GM19035 (cell line): ENCODE data around the gene SPTAN1.
"Not testable (repeated sequence)": the region's sequence is repeated elsewhere in the genome, so short reads cannot be mapped to it uniquely, and the experiment has no call there.

Source experiments
- ATAC-seq: cut with Tn5 transposase; IDR thresholded peaks from one replicate; pipeline ENCODE4 v1.9.1; 2021; ENCODE audit not compliant: unreplicated experiment

The SPTAN1 gene

GRCh38 chr9:128656416-128657343 lies 104.3 kb downstream of the SPTAN1 start, which contains the start of gene DYNC2I2:
Gene DYNC2I2, minus strand, starts transcription at chr9:128656847. Its CDS starts 121 bp downstream, at chr9:128656726.
- peak; percentile 73 for ATAC-seq

- no peak for ATAC-seq
These were observed 104.9 kb downstream of the SPTAN1 start for GRCh38 chr9:128657344-128657704.

GRCh38 chr9:128657796-128658195 lies 105.4 kb downstream of the SPTAN1 start:
- no peak for ATAC-seq

- ATAC-seq, result not testable (repeated sequence)
These were observed 114.1 kb downstream of the SPTAN1 start for GRCh38 chr9:128666481-128666941.

GRCh38 chr9:128669786-128670185 lies 117.4 kb downstream of the SPTAN1 start:
- ATAC-seq, result no peak

GRCh38 chr9:128675382-128675781 lies 123.0 kb downstream of the SPTAN1 start:
- ATAC-seq, result no peak

- ATAC-seq, result no peak
These were observed 125.4 kb downstream of the SPTAN1 start for GRCh38 chr9:128677794-128678193.
